Femur (tissue), 1 donor: Measurements from ENCODE around the gene FAM236D.
"Not testable (repeated sequence)": the region's sequence is repeated elsewhere in the genome, so short reads cannot be mapped to it uniquely, and the experiment has no call there.

Source experiments
- DNase-seq: peaks from one replicate; pipeline ENCODE4 v3.0.0-alpha.2; 2017

Gene FAM236D

DNA sequence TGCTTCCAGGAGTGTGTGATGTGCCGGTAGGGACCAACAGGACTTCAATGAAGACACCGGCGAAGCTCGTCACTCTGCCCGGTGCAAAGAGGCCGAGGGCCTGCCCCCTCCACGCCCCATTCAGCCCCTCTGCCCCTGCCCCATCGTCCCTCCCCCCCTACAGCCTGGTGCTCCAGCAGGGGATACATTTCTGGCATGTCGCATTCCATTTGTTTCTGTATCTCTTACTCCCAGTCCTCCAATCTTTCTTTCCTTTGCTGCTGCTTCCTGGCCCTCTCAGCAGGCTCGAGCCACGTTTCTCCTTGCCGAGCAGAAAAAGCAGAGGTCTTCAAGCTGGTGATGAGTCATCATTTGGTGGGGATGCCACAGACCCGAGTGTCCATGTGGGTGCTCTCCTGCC, at the start of gene FAM236D:
Gene FAM236D, minus strand, starts transcription at position 101 of the 400 bp plus-strand sequence. Its CDS starts 100 bp downstream, at position 1.
- not testable (repeated sequence) for DNase-seq

DNA sequence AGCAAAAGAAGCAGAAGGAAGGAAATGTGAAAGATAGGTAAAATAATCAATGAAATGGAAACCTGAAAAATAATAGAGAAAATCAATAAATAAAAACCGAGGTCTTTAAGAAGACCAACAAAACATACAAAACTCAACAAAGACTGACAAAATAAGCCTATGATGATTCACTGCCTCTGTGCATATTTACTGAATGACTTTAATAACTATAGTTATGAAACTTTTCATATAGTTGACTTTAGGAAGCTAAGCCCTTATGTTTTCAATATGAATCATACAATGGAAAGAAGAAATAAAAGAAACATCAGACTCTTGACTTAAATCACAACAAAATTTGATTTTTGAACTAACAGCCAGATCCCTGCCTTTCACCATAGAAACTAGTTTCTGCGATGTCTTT, 29.5 kb upstream of the FAM236D start:
- DNase-seq, result not testable (repeated sequence)

DNA sequence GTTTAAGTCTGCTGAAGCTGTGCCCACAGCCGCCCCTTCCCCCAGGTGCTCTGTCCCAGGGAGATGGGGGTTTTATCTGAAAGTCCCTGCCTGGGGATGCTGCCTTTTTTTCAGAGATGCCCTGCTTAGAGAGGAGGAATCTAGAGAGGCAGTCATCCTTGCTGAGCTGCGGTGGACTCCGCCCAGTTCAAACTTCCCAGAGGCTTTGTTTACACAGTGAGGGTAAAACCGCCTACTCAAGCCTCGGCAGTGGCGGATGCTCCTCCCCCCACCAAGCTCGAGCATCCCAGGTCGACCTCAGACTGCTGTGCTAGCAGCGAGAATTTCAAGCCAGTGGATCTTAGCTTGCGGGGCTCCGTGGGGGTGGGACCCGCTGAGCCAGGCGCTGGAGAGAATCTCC, 22.7 kb upstream of the FAM236D start:
- DNase-seq, result not testable (repeated sequence)

DNA sequence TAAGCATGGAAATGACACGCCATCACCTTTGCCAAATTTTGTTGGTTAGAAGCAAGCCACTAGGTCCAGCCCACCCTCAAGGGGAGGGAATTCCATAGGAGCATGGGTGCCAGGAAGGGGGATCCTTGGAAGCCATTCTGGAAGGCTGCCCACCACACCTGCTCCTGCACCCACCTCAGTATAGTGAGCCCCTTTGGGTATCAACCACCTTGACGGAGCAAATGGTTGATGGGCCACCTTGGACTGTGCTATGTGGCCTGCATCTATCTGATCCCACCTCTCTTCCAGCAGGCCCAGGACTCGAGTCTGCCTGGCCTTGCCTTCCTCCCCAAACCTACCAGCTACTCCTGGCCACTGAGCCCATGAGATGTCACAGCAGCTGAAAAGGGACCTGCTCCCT, 17.6 kb downstream of the FAM236D start:
- DNase-seq, result not testable (repeated sequence)

DNA sequence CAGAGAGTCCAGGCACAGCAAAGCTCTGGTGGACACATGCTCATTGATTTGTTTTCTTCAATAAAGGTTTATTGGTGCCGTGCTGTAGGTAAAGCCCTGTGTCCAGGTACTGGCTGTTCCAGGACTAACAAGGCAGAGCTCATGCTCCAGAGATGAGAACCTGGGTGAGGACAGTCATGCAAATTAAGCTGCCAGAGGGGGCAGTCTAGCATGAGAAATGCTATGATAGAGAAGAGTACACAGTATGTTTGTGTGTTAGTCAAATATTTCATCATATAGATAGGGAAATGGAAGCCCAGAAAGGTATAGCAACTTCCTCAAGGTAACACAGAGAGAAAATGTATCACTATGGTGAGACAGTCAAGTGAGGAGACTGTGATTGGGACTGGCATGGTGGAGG, 19.9 kb downstream of the FAM236D start:
- DNase-seq, result not testable (repeated sequence)

DNA sequence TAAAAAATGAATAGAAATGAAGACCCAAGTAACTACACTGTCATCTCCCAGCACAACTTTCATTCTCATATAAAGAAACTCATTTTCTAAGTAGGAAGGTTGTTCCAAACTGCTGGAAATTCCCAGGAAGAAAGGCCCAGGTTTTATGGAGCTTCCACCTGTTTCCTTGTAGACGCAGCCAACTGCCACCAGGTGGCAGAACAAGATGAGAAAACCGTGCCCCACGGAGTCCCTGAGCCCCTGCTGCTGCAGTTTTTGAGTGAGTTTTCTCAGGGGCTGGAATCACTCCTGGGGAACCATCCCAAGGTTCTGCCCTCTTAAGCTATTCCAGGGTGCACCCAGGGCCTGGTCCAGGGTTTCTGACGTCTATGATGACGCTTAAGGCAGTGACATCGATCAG, 24.0 kb downstream of the FAM236D start:
- DNase-seq, result not testable (repeated sequence)

DNA sequence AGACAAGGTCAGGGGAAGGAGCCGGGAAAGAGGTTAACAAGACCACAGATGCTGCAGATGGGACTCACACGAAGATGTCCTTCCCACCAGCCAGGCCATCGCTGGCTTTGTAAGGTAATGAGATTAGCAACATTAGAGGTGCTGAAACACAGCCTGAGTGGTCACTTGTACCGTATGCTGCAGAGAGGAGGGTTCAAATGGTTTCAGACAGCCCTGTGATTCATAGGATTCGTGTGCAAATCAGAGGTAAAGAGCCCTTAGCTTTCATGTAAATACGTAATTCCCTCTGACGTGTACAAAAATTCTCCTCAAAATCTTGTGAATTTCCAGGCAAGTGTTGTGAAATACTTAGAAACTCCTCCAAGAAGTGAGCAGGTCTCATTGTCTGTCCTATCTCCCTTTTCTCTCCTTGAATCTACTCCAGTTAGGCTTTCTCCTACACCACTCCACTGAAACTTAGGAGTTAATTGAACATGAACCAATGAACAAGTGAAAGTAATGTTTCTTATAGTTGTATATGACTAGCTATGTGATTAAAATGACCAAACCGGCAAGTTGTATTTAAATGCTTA, 24.6 kb downstream of the FAM236D start:
- DNase-seq, result not testable (repeated sequence)

DNA sequence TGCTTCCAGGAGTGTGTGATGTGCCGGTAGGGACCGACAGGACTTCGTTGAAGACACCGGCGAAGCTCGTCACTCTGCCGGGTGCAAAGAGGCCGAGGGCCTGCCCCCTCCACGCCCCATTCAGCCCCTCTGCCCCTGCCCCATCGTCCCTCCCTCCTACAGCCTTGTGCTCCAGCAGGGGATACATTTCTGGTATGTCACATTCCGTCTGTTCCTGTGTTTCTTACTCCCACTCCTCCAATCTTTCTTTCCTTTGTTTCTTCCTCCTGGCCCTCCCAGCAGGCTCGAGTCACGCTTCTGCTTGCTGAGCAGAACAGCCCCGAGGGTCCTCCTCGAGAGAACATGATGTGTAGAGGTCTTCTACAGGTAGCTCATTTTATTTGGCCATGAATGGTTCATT, 25.4 kb downstream of the FAM236D start, which contains the start of gene FAM236B:
Gene FAM236B, minus strand, starts transcription at position 101 of the 400 bp plus-strand sequence. Its CDS starts 100 bp downstream, at position 1.
- not testable (repeated sequence) for DNase-seq

DNA sequence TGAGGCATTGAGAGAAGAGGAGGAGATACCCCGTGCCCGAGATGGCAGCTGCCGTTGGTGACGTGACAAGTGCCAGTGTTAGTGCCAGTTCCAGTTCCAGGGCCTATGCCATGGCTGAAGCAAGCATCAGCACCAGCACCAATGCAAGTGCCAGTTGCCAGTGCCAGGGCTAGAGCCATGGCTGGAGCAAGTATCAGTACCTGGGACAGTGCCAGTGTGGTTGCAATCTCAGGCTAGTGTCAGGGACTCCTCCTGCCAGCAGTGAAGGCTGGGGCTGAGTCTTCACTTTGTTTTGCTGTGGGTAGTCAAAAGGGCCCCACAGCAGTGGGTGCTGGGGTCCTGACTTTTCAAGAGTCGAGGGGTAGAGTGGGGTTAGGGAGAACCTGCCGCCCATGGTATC, 29.9 kb downstream of the FAM236D start:
- not testable (repeated sequence) for DNase-seq

DNA sequence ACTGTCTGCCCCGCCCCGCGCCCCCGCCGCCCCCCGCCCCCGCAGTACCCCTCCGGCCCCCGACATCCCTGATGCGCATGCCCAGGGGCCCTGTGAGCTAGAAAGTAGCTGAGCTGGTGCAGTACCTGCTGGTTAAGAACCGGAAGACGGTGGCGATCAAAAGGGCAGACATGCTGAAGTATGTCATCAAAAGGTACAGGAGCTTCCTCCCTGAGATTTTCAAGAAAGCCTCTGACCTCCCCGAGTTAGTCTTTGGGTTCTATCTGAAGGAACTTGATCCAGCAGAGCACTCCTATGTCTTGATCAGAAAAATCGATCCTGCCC, 30.6 kb downstream of the FAM236D start:
- DNase-seq, result not testable (repeated sequence)

DNA sequence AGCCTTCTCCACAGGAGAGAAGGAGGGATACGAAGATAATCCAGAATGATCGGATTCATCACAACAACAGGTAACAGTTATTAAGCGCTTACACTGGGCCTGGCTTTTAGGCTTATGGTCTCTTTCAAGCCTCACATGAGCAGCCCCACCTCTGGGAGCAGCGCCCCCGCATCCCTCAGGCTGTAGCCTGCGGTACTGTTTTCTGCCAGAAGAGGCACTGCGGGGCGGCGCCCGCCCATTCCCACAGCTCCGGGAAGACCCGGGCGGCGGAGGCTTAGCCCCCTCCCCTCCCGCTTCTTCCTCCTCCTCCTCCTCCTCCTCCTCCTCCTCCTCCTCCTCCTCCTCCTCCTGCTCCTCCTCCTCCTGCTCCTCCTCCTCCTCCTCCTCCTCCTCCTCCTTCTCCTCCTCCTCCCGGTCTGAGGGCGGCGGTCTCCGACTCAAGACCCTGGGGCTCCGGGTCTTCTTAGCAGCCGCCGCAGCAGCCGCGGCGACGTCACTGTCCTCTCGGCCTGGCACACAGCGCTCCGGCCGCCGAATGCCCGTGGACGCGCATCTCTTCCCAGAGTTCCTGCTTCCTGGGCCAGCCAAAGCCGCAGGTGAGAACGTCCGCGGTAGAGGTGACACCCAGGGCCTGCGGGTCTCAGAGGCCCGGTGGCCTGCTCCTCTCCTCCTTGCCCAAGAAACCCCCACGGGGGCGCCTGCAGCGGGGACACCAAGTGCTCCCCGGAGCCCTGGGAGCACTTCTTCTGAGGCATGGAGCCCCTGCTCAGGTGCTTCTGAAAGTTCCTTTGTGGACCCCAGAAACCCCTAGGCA, 31.1 kb downstream of the FAM236D start, which contains the start of gene DMRTC1B:
Gene DMRTC1B, plus strand, starts transcription at position 238 of the 814 bp plus-strand sequence. CDS start 68,246 bp downstream, outside the sequence.
- not testable (repeated sequence) for DNase-seq

DNA sequence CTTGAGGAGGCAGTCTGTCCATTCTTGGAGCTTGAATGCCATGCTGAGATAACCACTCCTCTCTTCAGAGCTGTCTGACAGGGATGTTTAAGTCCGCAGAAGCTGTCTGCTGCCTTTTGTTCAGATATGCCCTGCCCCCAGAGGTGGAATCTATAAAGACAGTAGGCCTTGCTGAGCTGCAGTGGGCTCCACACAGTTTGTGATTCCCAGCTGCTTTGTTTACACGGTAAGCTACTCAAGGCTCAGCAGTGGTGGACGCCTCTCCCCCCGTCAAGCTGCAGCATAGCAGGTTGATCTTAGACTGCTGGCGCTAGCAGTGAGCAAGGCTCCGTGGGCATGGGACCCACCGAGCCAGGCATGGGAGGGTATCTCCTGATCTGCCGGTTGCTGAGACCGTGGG, 47.6 kb downstream of the FAM236D start:
- DNase-seq, result not testable (repeated sequence)
